Measurements from ENCODE around the gene CAPN3. TPM values are rescaled to one million over a fixed set of nuclear protein-coding genes. Genes with fewer than 3 reads are reported as not detected.
"Not testable (repeated sequence)": the region's sequence is repeated elsewhere in the genome, so short reads cannot be mapped to it uniquely, and the experiment has no call there.

CAPN3 gene
- total and polyA plus RNA-seq, 12 donors: 3.3 to 72.9 (median 8.5) TPM

DNA sequence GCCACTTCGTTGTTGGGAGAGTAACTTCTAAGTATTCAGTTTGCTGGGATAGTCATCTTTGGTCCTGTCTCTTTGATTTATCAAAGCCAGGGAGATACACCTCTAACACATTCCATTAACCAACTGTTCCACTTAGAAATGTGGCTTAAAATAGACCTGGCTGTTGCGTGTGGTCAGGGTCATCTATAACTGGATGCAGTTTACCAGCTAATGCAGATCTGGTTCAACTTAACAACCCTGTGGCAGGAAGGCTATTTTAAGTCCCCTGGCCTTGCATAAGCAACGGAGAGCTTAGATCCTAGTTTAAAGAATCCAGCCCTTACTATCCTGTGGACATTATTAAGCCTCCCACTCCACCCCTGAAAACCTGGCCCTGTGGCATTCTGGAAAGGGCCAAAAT is 28.1 kb upstream of the CAPN3 start:
- DNase-seq: no peak
- WGBS, 4 donors: 66 to 82% (median 71%) methylated on average over 3 of the region's 3 CpGs
- no peaks in the 10 kb centered on the region for H3K27me3 ChIP-seq
- TF ChIP-seq, protein P1, sequence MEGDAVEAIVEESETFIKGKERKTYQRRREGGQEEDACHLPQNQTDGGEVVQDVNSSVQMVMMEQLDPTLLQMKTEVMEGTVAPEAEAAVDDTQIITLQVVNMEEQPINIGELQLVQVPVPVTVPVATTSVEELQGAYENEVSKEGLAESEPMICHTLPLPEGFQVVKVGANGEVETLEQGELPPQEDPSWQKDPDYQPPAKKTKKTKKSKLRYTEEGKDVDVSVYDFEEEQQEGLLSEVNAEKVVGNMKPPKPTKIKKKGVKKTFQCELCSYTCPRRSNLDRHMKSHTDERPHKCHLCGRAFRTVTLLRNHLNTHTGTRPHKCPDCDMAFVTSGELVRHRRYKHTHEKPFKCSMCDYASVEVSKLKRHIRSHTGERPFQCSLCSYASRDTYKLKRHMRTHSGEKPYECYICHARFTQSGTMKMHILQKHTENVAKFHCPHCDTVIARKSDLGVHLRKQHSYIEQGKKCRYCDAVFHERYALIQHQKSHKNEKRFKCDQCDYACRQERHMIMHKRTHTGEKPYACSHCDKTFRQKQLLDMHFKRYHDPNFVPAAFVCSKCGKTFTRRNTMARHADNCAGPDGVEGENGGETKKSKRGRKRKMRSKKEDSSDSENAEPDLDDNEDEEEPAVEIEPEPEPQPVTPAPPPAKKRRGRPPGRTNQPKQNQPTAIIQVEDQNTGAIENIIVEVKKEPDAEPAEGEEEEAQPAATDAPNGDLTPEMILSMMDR (IDR thresholded peaks at IDR 0.05): no peak
- no peak for TF ChIP-seq POLR2A (IDR thresholded peaks at IDR 0.05)
- peaks cover 0 to 9% (median 0%) of the 10 kb centered on the region in 3 donors for H3K9me3 ChIP-seq (replicated peaks in 1 of 3)
- no peak overlapping the region for H3K27ac ChIP-seq
- intact Hi-C loops (cut with DNase I): no loop called here
- peaks cover 0 to 2% of the 10 kb centered on the region in 2 donors for H3K36me3 ChIP-seq (replicated peaks in 1 of 2)
- no peaks in the 10 kb centered on the region for H3K4me1 ChIP-seq (replicated peaks in 1 of 2)
- H3K4me3 ChIP-seq: no peak overlapping the region

- Histone ChIP-seq H3K9me3 (replicated peaks in 1 of 3) (peaks cover 0 to 9% (median 0%) of the 10 kb centered on the region in 3 donors), H3K27me3 (no peaks in the 10 kb centered on the region), H3K4me1 (replicated peaks in 1 of 2) (no peaks in the 10 kb centered on the region), H3K27ac (no peak overlapping the region), H3K4me3 (no peak overlapping the region), H3K36me3 (replicated peaks in 1 of 2) (no peaks in the 10 kb centered on the region)
- no peak for TF ChIP-seq POLR2A (IDR thresholded peaks at IDR 0.05)
- TF ChIP-seq, protein P1 (IDR thresholded peaks at IDR 0.05): no peak
- DNase-seq: no peak
- 92 to 98% (median 93%) methylated on average over 4 of the region's 4 CpGs for WGBS, 4 donors
- intact Hi-C loops (cut with DNase I): no loop called here
These were observed 27.0 kb upstream of the CAPN3 start for GRCh38 chr15:42332331-42332730.

DNA sequence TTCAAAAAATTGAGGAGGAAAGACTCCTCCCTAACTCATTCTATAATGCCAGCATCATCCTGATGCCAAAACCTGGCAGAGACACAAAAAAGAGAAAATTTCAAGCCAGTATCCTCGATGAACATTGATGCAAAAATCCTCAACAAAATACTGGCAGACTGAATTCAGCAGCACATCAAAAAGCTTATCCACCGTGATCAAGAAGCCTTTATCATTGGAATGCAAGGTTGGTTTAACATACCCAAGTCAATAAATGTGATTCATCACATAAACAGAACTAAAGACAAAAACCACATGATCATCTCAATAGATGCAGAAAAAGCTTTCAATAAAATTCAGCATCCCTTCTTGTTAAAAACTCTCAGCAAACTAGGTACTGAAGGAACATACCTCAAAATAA is 24.2 kb upstream of the CAPN3 start:
- Histone ChIP-seq H3K27me3 (no peaks in the 10 kb centered on the region), H3K27ac (no peak overlapping the region), H3K36me3 (replicated peaks in 1 of 2) (no peaks in the 10 kb centered on the region), H3K9me3 (replicated peaks in 1 of 3) (peaks cover 0 to 9% (median 0%) of the 10 kb centered on the region in 3 donors), H3K4me1 (replicated peaks in 1 of 2) (no peaks in the 10 kb centered on the region), H3K4me3 (no peak overlapping the region)
- DNase-seq: no peak
- intact Hi-C loops (cut with DNase I): no loop called here
- TF ChIP-seq, protein P1 (IDR thresholded peaks at IDR 0.05): no peak
- TF ChIP-seq POLR2A (IDR thresholded peaks at IDR 0.05): no peak
- 91 to 100% (median 97%) methylated on average over 2 of the region's 2 CpGs for WGBS, 4 donors

DNA sequence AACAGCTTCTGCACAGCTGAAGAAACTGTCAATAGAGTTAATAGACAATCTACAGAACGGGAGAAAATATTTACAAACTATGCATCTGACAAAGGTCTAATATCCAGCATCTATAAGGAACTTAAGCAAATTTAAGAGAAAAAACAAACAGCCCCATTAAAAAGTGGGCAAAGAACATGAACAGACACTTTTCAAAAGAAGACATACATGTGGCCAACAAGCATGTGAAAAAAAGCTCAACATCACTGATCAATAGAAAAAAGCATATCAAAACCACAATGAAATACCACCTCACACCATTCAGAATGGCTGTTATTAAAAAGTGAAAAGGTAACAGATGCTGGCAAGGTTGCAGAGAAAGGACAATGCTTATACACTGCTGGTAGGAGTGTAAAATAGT is 22.7 kb upstream of the CAPN3 start:
- H3K27me3 ChIP-seq; intact Hi-C loops (cut with DNase I); H3K9me3 ChIP-seq (replicated peaks in 1 of 3); DNase-seq; H3K27ac ChIP-seq; H3K36me3 ChIP-seq (replicated peaks in 1 of 2); H3K4me3 ChIP-seq; H3K4me1 ChIP-seq (replicated peaks in 1 of 2): not testable (repeated sequence)
- WGBS, 4 donors: 93 to 96% (median 94%) methylated on average over 1 of the region's 1 CpG

GRCh38 chr15:42337104-42337503 is 22.2 kb upstream of the CAPN3 start:
- H3K36me3 ChIP-seq (replicated peaks in 1 of 2); H3K4me3 ChIP-seq; H3K27ac ChIP-seq; H3K9me3 ChIP-seq (replicated peaks in 1 of 3); H3K4me1 ChIP-seq (replicated peaks in 1 of 2); H3K27me3 ChIP-seq; DNase-seq; intact Hi-C loops (cut with DNase I): not testable (repeated sequence)
- 97 to 100% (median 99%) methylated on average over 3 of the region's 3 CpGs for WGBS, 4 donors
